ENCODE data around the gene DLG5. TPM values are rescaled to one million over a fixed set of nuclear protein-coding genes. Genes with fewer than 3 reads are reported as not detected.

Gene DLG5, protein sequence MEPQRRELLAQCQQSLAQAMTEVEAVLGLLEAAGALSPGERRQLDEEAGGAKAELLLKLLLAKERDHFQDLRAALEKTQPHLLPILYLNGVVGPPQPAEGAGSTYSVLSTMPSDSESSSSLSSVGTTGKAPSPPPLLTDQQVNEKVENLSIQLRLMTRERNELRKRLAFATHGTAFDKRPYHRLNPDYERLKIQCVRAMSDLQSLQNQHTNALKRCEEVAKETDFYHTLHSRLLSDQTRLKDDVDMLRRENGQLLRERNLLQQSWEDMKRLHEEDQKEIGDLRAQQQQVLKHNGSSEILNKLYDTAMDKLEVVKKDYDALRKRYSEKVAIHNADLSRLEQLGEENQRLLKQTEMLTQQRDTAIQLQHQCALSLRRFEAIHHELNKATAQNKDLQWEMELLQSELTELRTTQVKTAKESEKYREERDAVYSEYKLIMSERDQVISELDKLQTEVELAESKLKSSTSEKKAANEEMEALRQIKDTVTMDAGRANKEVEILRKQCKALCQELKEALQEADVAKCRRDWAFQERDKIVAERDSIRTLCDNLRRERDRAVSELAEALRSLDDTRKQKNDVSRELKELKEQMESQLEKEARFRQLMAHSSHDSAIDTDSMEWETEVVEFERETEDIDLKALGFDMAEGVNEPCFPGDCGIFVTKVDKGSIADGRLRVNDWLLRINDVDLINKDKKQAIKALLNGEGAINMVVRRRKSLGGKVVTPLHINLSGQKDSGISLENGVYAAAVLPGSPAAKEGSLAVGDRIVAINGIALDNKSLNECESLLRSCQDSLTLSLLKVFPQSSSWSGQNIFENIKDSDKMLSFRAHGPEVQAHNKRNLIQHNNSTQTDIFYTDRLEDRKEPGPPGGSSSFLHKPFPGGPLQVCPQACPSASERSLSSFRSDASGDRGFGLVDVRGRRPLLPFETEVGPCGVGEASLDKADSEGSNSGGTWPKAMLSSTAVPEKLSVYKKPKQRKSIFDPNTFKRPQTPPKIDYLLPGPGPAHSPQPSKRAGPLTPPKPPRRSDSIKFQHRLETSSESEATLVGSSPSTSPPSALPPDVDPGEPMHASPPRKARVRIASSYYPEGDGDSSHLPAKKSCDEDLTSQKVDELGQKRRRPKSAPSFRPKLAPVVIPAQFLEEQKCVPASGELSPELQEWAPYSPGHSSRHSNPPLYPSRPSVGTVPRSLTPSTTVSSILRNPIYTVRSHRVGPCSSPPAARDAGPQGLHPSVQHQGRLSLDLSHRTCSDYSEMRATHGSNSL (N-terminal part only)
- 100 to 1,000 TPM in 1 of 4 donors, 10 to 100 TPM in 3; 52.0 to 127 (median 56.3) TPM for total RNA-seq

DNA sequence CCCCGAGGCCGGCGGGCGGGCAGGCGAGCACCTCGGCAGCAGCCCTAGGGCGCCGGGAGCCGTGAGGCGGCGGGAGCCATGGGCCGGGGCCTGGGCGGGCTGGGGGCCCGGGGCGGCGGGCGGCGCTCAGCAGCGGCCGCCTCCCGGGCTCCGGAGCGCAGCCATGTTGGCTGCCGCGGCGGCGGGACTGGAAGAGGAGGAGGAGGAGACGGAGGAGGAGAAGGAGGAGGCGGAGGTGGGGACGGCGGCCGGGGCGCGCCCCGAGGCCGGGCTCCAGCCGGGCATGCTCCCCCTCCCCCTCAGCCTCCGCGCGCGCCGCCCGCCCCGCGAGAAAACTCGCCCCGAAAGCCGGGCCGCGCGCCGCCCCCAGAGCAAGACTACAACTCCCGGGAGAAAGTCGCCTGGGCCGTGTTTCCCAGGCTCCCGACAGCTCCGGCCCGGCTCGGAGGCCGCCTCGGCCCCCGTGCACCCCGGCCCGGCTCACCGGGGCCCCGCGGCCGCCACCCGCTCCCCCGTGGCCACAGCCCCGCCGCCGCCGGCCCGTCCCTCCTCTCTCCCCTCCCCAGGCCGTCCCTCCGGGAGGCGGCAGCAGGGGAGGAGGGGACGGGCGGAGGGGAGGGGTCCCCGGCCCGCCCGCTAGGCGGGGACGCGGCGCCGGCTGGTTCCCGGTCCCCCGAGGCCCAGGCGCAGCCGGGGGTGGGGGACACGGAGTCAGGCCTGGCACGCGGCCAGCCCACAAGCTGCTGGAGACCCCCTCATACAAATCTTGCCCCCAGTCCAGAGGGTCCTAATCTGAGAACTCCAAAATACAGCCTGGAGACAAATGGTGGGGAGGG, at the start of gene DLG5:
DLG5 (minus strand) TSS at position 190 of the 836 bp plus-strand sequence. CDS start 235 bp downstream, outside the sequence.
- WGBS, 2 donors (ENCODE audit: low coverage in 1 of 2) = no CpG with 5 or more reads among the region's 95 CpGs
- Histone ChIP-seq H3K36me3 (no peaks in the 10 kb centered on the region), H3K27ac (peak within 1 kb of the TSS; percentile 75 to 95 (median 92)), H3K9me3 (no peaks in the 10 kb centered on the region), H3K27me3 (no peaks in the 10 kb centered on the region), H3K4me1 (peaks cover 0 to 54% (median 20%) of the 10 kb centered on the region in 3 donors), H3K4me3 (peak within 1 kb of the TSS; percentile 72 to 94)
- peak; percentile 91 for ATAC-seq
- TF ChIP-seq EP300 (IDR thresholded peaks at IDR 0.05) (no peak), POLR2A (IDR thresholded peaks at IDR 0.05) (peak; percentile 53 to 75), POLR2AphosphoS5 (IDR thresholded peaks at IDR 0.05) (peak; percentile 69), CTCF (IDR thresholded peaks at IDR 0.05) (peak in 3 of 4 experiments; percentile 6 to 20 (median 14))

DNA sequence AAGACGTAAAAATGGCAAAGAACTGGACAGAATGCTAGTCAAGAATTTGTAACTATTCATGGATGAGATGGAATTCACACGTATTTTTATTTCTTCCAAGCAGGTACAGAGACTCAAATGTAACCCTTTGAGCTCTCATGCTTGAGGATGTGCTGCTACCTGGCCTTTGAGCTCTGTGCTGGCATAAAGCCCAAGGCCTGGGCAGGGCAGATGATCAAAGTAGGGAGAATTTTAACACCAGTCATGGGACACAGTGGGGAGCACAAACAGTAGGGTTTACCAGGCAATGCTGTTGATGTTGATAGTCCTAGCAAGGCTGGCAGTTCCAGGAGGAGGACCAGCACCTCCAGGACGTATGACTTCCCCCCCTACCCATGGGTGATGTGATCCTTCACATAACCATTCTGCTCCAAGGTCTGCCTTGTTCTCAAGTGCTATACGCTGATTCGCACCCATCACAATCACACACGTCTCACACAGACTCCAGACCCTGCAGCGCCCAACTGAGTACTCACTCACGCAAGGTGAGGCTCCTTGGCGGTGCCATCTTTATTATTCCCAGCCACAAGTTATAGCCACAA, 48.6 kb upstream of the DLG5 start:
- WGBS, 2 donors (ENCODE audit: low coverage in 1 of 2) = 58 to 69% methylated on average over 5 to 9 of the region's 9 CpGs
- H3K9me3 ChIP-seq = no peaks in the 10 kb centered on the region
- ATAC-seq = no peak
- H3K27me3 ChIP-seq = no peaks in the 10 kb centered on the region
- no peak overlapping the region for H3K4me3 ChIP-seq
- peak overlapping the region in 3 of 4 donors; percentile 55 to 89 (median 81) for H3K27ac ChIP-seq
- TF ChIP-seq POLR2AphosphoS5 (IDR thresholded peaks at IDR 0.05) (no peak), CTCF (IDR thresholded peaks at IDR 0.05) (no peak), EP300 (IDR thresholded peaks at IDR 0.05) (no peak), POLR2A (IDR thresholded peaks at IDR 0.05) (no peak)
- H3K4me1 ChIP-seq = peaks cover 0 to 54% (median 7%) of the 10 kb centered on the region in 3 donors
- peaks cover 0 to 48% of the 10 kb centered on the region in 2 donors for H3K36me3 ChIP-seq

DNA sequence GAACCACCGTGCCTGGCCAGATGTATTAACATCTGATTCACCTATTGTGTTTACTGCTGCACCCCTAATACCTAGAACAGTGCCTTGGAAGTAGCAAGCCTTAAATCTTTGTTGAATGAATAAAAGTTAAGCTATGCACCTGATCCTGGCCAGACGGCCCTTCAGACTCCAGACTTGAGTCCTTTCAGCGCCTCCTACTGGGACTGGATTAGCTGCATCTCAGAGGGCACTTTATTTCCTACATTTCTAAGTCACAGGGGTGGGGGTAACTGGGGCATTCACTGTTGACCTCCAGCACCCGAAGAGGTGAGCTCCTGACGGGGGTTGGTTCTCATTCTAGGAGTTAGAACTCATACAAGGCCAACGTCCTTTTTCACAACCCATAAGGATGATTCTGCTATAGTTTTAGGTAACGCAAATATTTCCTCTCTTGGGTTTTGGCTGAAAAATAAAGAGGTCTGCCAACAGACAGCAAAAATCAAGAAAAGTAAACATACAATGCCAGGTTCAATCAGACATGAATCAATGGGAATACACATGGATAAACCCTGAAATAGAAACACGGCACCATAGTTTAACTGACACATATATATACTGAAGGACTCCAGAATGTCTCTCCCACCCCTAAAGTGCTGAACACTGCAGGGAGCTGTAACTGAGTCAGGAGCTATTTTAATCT, 48.0 kb upstream of the DLG5 start:
- H3K27ac ChIP-seq = peak overlapping the region in 3 of 4 donors; percentile 55 to 89 (median 81)
- no peaks in the 10 kb centered on the region for H3K9me3 ChIP-seq
- ATAC-seq = no peak
- H3K4me3 ChIP-seq = no peak overlapping the region
- 48 to 59% methylated on average over 5 to 7 of the region's 8 CpGs for WGBS, 2 donors (ENCODE audit: low coverage in 1 of 2)
- H3K36me3 ChIP-seq = peaks cover 0 to 41% of the 10 kb centered on the region in 2 donors
- H3K4me1 ChIP-seq = peaks cover 0 to 60% (median 7%) of the 10 kb centered on the region in 3 donors
- H3K27me3 ChIP-seq = no peaks in the 10 kb centered on the region
- TF ChIP-seq CTCF (IDR thresholded peaks at IDR 0.05) = peak in 3 of 4 experiments; percentile 41 to 59 (median 55)
- TF ChIP-seq POLR2A (IDR thresholded peaks at IDR 0.05) = no peak

All from gastroesophageal sphincter (tissue), 4 donors.